ENCODE data around the gene MUC13.

The MUC13 gene

DNA sequence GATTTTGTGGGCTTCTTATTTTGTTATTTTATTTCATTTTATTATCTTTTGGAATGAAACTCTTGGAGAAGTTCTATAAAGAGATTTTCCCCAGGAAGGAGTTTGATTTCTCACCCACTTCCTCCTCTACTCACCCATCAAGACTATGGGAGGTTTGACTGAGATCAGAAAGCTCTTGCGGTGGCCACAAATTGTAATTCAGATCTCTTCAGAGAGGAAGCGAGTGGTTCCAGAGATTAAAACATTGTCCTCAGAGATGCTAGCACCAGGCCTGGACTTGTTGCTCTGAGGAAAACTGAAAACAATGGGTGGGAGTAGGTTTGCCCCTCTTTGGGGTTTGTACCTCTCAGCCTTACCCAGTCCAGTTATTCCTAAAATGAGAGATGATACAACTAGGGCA, 8.1 kb upstream of the MUC13 start:
- DNase-seq, result no peak

DNA sequence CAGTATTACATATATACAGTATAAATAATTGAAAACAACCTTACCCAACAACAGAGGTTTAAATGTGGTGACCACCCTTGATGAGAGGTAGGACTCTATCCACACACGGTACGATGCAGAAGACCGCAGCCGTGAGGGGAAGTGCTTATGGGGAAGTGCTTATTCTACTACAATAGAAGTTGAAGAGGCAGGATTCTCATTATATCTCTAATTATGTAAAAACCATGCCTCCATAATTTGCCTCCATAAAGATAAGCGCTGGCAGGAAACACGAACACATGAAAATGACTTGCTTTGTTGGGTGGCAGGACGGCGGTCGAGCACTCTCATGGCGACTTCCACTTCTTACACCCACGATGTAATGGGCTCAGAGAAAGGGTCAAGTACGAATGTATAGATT, 7.2 kb upstream of the MUC13 start:
- no peak for DNase-seq

DNA sequence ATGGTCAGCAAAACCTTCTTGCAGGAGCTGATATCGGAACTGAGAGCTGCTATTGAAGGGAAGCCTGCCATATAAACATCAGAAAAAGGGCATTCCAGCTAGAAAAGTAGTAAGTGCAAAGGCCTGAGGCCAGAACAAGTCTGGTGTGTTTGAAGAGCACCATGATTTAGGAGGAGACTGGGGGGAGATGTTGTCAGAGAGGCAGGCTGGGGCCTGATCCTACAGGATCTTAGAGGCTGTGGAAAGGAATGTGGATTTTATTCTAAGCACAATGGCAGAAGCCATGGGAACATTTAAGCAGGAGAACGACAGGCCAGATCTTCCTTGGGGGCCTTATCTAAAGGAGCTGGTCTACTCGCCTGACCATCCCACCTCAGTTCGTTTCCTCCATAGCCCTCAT, 5.1 kb upstream of the MUC13 start:
- DNase-seq, result no peak

GRCh38 chr3:124938896-124939295, 4.3 kb upstream of the MUC13 start:
- DNase-seq, result no peak

DNA sequence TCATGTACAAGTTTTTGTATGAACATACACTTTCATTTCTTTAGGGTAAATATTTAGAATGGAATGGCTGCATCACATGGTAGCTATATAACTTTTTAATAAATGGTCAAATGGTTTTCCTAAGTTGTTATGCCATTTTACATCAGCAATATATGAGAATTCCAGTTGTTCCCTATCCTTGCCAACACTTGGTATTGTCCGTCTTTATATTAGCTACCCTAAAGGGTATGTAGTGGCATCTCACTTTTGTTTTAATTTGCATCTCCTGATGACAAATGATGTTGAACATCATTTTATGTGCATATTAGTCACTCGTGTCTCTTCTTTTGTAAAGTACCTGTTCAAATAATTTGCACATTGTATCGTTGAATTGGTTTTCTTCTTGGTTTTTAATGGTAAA, 2.5 kb upstream of the MUC13 start:
- no peak for DNase-seq

DNA sequence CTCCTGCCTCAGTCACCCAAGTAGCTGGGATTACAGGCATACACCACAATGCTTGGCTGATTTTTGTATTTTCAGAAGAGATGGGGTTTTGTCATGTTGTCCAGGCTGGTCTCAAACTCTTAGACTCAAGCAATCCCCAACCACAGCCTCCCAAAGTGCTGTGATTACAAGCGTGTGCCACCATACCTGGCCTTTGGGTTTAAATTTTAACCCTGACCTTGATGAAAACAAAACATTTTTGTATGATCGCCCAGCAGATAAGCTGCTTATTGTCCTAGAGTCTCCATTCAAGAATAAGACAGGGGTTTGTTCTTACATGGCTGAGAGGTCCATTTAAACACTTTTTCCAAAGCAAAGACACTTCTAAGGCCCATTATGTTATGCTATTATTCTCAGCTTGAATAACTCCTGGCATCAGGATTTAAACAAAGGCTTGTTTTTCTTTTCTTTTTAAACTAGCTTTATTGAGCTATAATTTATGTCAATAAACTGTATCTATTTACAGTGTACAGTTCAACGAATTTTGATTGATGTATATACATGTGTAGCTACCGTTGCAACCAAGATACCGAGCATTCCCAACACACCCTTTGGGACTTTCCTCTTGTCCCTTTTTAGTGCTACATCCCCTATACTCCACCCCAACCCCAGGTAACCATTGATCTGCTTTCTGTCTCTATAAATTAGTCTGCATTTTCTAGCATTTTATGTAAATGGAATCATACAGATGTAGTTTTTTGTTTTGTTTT, 1.4 kb upstream of the MUC13 start:
- DNase-seq, result no peak

DNA sequence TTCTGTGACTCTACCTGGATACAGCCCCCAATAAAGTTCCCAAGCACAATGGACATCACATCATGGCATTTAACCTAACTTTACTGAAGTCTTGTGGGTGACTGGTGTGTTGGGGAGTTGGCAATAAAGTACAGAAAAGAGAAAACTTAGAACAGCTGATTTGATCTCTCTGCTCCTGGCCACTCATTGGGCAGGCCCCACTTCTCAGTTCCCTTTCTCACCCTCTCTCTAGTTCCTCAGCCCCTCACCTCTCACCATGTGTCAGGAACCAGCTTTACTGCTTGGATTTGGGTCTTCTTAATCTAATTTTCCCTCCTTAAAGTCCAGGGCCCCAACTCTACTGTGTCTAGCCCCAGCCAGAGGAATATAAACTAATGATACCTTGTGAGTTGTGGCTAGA, 713 bp upstream of the MUC13 start:
- no peak for DNase-seq

- DNase-seq, result peak; percentile 73
Measured at GRCh38 chr3:124928333-124929202, 6.0 kb downstream of the MUC13 start.

DNA sequence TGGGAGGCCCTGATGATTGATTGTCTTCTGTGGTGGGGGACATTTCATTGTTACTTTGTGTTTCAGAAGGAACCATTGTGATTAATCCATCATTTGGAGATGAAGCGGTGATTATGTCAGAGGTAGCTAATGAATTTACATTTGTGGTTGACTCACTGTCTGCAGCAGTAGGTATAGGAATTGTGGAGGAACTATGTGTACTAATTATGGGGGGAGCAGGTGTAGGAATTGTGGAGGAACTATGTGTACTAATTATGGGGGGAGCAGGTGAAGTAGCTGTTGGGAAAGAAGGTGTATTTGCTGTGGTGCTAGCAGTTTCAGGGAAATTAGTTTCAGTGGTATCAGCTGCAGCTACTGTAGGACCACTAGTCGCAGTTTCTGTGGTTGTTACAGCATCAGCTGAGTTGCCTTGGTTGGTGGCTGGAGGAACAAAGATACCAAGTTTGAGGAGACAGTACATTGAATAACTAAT, 6.9 kb downstream of the MUC13 start:
- no peak for DNase-seq

DNA sequence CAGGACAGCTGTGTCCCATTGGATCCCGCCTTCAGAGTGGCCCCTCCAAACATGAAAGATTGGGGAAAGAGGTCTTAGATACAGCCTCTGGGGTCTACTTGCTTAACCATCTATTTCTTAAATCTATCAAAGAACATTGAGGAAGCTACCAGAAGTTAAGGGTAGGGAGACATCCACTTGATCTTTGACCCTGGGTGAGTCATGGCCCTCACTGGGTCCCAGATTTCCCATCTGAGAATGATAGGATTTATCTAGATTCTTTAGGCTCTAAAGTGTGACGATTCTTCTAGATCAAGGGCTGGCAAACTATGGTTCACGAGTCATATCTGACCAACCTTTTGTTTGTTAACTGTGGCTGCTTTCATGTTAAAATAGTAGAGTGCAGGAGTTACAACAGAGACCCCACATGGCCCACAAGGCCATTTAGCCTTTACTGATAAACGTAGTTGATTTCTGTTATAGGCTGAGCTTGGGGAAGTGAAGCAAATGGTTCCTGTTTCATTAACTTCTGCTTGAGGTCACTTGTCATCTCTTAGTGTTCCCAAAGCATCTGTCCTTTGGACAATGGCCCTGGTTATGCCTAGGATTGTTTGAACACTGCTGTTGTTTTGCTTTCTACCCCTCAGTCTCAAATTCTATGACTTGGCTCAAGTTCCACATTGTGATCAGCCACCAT, 8.0 kb downstream of the MUC13 start:
- DNase-seq, result peak; percentile 69

- no peak for DNase-seq
Measured at GRCh38 chr3:124924741-124925140, 9.8 kb downstream of the MUC13 start.

- no peak for DNase-seq
Measured at GRCh38 chr3:124923833-124924232, 10.7 kb downstream of the MUC13 start.

GRCh38 chr3:124920718-124921117, 13.8 kb downstream of the MUC13 start:
- DNase-seq, result no peak

GRCh38 chr3:124919756-124920155, 14.8 kb downstream of the MUC13 start:
- no peak for DNase-seq

DNA sequence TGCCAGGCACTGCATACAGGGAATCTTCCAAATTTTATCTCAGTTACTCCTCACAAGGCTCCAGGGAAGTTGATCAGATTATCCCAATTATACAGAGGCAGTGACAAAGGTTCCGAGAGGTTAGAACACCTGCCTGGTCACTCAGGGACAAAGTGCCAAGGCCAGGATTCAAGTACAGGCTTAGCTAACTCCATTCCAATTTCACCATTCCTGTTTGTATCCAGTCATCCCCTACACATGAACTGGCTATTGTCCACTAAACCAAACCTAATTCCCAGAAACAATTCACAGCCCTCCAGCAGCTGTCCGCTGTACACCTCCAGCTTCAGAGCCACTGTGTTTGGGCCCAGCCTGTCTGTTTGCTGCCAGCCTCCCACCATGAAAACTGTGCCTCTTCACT, 16.0 kb downstream of the MUC13 start:
- no peak for DNase-seq

- DNase-seq, result peak; percentile 81
Measured at GRCh38 chr3:124916837-124917409, 17.6 kb downstream of the MUC13 start.

- DNase-seq, result no peak
Measured at GRCh38 chr3:124915254-124915653, 19.3 kb downstream of the MUC13 start.

DNA sequence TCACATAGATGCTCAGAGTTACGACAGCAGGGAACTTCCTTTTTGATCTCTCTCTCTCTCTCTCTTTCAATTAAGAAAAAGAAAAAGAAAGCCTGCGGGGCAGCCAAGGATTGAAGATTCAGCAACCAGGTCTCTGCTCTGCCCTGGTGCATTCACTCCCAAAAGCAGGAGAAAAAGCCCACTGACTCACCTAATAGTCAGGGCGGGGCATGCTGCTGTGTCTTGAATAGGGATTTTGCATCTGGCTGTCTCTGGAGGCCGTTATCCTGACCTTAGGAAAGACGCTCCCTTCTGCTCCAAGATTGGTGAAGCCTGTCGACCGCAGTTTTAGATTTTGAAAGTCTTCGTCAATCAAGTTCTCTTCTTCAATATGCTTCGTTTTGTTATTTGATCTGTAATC, 26.6 kb downstream of the MUC13 start:
- DNase-seq, result no peak

- DNase-seq, result no peak
Measured at GRCh38 chr3:124904835-124905492, 29.6 kb downstream of the MUC13 start.

DNA sequence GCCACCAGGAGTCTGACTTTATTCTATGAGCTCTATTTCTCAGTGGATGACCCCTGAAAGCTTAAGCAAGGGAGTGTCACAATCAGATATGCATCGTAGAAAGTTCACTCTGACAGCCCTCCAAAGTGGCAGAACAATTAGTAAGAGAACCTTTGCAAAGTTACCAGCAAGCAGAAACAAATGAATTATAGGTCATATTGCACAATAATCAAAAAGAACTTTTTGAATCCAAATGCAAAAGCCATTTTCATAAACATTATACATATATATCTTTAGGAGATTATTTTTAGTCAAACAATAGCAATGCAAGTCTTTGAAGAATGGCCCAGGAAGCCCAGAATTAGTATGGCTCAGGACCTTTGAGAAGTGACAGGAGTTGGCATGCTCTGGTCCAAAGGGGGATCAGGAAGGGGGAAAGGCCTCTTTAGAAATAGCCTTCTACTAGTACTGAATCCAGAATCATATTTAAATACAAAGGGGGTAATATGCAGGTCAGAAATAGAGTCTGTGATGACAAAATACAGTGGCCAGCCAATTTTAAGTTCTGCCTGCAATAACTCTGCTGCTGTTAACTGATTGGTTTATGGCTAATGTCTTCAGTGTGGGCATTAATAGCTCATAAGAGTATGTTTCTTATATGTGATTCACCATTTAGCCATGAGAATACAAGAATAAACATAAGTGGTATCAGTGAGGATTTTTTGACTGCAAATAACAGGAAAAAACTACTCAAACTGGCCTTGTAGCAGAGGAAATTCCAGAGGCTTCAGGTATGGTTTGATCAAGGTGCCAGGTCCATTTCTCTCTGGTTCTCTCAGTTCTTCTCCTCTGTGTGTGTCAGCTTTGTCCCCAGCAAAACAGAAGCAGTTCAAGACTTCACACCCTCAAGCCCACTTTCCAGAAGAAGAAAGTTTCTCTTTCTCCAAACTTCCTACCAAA, 30.4 kb downstream of the MUC13 start:
- DNase-seq, result no peak

- DNase-seq, result no peak
Measured at GRCh38 chr3:124896824-124897526, 37.6 kb downstream of the MUC13 start.

Measured in suppressor macrophage treated with lipopolysaccharide for 4 hours (primary cell).